Lower lobe of right lung (tissue), 2 donors: ENCODE measurements around the gene KIAA1614. TPM values are rescaled to one million over a fixed set of nuclear protein-coding genes. Genes with fewer than 3 reads are reported as not detected.

Experiments used
- ATAC-seq, 2 donors: fragments of 200-7000 bp; cut with Tn5 transposase; one replicate each; pipeline ENCODE4 v1.9.1; 2020 to 2022; ENCODE audit warnings: mild to moderate bottlenecking in 2 of 2, moderate library complexity in 2 of 2
- DNase-seq: peaks from one replicate; pipeline ENCODE4 v3.0.0-alpha.2; 2020
- H3K27ac ChIP-seq: fragments of 200-600 bp; one replicate; pipeline ENCODE4 v1.8.0; 2022
- H3K27me3 ChIP-seq: fragments of 200-600 bp; one replicate; pipeline ENCODE4 v1.8.0; 2022; ENCODE audit warnings: low read depth
- H3K36me3 ChIP-seq: fragments of 200-600 bp; one replicate; pipeline ENCODE4 v1.8.0; 2022; ENCODE audit warnings: mild to moderate bottlenecking
- H3K4me1 ChIP-seq: fragments of 200-600 bp; one replicate; pipeline ENCODE4 v1.8.0; 2022
- H3K4me3 ChIP-seq: fragments of 200-600 bp; one replicate; pipeline ENCODE4 v1.8.0; 2022; ENCODE audit warnings: mild to moderate bottlenecking
- H3K9me3 ChIP-seq: fragments of 200-600 bp; one replicate; pipeline ENCODE4 v1.8.0; 2022
- intact Hi-C: fragments of 100-400 bp; cut with DNase I; formaldehyde crosslinking; loops from one replicate; pipeline ENCODE4 v1.11.0; 2022
- total RNA-seq: library from RNA; stranded (reverse); fragmentation: NEBNext Ultra II Directional; extraction: Animal tissue kit (Norgen Biotek cat#: 25700); gene quantifications from one replicate; pipeline ENCODE4 v1.2.1, GENCODE V29; 2021
- TF ChIP-seq, protein P1 (sequence below): fragments of 200-600 bp; IDR thresholded peaks from one replicate; pipeline ENCODE4 v1.8.0; 2022; ENCODE audit warnings: antibody characterized with exemption, mild to moderate bottlenecking
- donor health status: DM: no; HTN: yes; CAD: no; lungs with severe emphysema.

The KIAA1614 gene
- total RNA-seq, 1 donor from 2014 or later = 4.1 TPM

DNA sequence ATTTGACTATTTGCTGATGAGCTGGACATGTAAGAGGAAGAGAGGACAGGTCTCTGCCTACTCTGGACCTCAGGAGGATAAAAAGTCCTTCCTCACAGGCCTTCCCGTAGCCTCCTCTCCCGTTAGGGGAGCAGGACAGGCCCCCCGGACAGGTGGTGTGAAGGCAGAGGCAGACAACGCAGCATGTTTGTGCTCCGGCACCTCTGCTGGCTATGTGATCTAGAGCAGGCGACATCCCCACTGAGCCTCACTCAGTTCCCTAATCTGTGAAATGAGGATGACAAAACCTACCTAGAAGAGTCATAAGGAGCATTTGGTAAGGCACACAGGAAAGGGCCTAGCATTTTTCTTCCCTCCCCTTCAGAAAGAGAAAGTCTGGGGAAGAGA lies 34.8 kb downstream of the KIAA1614 start:
- no peaks in the 10 kb centered on the region for H3K9me3 ChIP-seq
- no peak overlapping the region for H3K27ac ChIP-seq
- intact Hi-C loops = no loop called here
- peaks cover 37% of the 10 kb centered on the region for H3K36me3 ChIP-seq
- no peak overlapping the region for H3K4me3 ChIP-seq
- TF ChIP-seq, protein P1, sequence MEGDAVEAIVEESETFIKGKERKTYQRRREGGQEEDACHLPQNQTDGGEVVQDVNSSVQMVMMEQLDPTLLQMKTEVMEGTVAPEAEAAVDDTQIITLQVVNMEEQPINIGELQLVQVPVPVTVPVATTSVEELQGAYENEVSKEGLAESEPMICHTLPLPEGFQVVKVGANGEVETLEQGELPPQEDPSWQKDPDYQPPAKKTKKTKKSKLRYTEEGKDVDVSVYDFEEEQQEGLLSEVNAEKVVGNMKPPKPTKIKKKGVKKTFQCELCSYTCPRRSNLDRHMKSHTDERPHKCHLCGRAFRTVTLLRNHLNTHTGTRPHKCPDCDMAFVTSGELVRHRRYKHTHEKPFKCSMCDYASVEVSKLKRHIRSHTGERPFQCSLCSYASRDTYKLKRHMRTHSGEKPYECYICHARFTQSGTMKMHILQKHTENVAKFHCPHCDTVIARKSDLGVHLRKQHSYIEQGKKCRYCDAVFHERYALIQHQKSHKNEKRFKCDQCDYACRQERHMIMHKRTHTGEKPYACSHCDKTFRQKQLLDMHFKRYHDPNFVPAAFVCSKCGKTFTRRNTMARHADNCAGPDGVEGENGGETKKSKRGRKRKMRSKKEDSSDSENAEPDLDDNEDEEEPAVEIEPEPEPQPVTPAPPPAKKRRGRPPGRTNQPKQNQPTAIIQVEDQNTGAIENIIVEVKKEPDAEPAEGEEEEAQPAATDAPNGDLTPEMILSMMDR = no peak
- H3K27me3 ChIP-seq = no peaks in the 10 kb centered on the region
- DNase-seq = no peak
- H3K4me1 ChIP-seq = no peaks in the 10 kb centered on the region
- ATAC-seq = no peak

- Histone ChIP-seq H3K27me3 (no peaks in the 10 kb centered on the region), H3K4me1 (no peaks in the 10 kb centered on the region), H3K27ac (peak overlapping the region; percentile 4), H3K9me3 (no peaks in the 10 kb centered on the region), H3K4me3 (no peak overlapping the region), H3K36me3 (peaks cover 37% of the 10 kb centered on the region)
- ATAC-seq (no peak), DNase-seq (no peak)
- intact Hi-C loops = no loop called here
- TF ChIP-seq, protein P1 = no peak
These were observed 35.4 kb downstream of the KIAA1614 start for GRCh38 chr1:180947901-180948640.

GRCh38 chr1:180948641-180949615 lies 36.2 kb downstream of the KIAA1614 start:
- Histone ChIP-seq H3K4me1 (peaks cover 5% of the 10 kb centered on the region), H3K4me3 (no peak overlapping the region), H3K27me3 (no peaks in the 10 kb centered on the region), H3K36me3 (peaks cover 37% of the 10 kb centered on the region), H3K27ac (peak overlapping the region; percentile 4), H3K9me3 (no peaks in the 10 kb centered on the region)
- ATAC-seq (peak in 1 of 2 donors; percentile 10), DNase-seq (no peak)
- TF ChIP-seq, protein P1 = no peak
- intact Hi-C loops = no loop called here

DNA sequence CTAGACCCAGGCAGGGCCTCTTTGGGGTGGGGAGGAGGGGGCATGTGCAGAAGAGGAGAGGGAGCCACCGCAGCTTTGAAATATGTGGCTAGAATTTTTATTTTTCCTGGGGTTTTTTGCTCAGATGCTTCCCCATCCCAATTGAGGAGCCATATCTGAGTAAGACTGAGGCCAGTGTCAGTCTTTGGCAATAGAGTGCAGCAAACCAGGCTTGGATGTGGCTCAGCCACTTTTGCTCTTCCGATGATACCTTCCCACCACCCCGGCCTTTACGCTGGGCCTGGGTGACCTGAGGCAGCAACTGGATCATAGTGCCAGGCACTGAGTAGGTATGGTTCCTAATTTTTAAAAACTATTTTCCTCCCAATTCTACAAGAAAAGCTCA lies 36.9 kb downstream of the KIAA1614 start:
- intact Hi-C loops = no loop called here
- peaks cover 5% of the 10 kb centered on the region for H3K4me1 ChIP-seq
- H3K9me3 ChIP-seq = no peaks in the 10 kb centered on the region
- H3K27ac ChIP-seq = no peak overlapping the region
- H3K36me3 ChIP-seq = peaks cover 35% of the 10 kb centered on the region
- no peak for DNase-seq
- H3K4me3 ChIP-seq = no peak overlapping the region
- no peak for ATAC-seq
- TF ChIP-seq, protein P1 = no peak
- H3K27me3 ChIP-seq = no peaks in the 10 kb centered on the region

- peaks cover 35% of the 10 kb centered on the region for H3K36me3 ChIP-seq
- no peak overlapping the region for H3K27ac ChIP-seq
- ATAC-seq = no peak
- no peaks in the 10 kb centered on the region for H3K9me3 ChIP-seq
- DNase-seq = no peak
- TF ChIP-seq, protein P1 = no peak
- intact Hi-C loops = no loop called here
- H3K4me3 ChIP-seq = no peak overlapping the region
- H3K4me1 ChIP-seq = peaks cover 5% of the 10 kb centered on the region
- no peaks in the 10 kb centered on the region for H3K27me3 ChIP-seq
These were observed 37.6 kb downstream of the KIAA1614 start for GRCh38 chr1:180950321-180950720.
